ENCODE results near the gene LLCFC1.

DNA sequence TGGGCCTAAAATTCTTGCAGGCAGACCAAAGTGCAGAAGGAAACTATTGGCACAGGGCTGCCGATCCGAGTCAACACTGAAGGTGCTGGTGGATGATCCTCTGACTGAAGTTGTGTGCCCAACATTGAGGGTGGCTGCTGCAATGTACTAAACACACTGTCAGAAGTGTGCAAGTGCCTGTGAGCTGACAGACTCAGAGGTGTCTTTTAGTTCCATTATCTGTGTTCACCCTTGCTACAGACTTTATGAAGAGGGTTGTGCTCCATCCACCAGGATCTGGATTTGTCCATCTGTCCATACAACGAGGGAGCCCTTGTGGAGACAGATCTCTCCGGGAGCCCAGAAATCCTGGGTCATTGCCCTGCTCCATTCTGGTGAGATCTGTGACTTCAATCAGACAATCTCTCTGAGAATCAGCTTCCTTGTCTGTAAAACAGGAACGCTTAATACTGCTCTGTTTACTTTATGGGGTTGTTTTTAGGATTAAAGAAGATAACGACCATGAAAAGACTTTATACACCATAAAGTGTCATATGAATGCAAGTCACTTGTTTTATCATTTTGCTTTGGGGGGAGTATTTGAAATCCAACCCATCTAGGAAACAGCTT lies 44.2 kb upstream of the LLCFC1 start:
- TF ChIP-seq, protein P1, sequence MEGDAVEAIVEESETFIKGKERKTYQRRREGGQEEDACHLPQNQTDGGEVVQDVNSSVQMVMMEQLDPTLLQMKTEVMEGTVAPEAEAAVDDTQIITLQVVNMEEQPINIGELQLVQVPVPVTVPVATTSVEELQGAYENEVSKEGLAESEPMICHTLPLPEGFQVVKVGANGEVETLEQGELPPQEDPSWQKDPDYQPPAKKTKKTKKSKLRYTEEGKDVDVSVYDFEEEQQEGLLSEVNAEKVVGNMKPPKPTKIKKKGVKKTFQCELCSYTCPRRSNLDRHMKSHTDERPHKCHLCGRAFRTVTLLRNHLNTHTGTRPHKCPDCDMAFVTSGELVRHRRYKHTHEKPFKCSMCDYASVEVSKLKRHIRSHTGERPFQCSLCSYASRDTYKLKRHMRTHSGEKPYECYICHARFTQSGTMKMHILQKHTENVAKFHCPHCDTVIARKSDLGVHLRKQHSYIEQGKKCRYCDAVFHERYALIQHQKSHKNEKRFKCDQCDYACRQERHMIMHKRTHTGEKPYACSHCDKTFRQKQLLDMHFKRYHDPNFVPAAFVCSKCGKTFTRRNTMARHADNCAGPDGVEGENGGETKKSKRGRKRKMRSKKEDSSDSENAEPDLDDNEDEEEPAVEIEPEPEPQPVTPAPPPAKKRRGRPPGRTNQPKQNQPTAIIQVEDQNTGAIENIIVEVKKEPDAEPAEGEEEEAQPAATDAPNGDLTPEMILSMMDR (IDR thresholded peaks at IDR 0.05): no peak
- no peak for TF ChIP-seq POLR2AphosphoS5 (IDR thresholded peaks at IDR 0.05)
- TF ChIP-seq POLR2A (IDR thresholded peaks at IDR 0.05): no peak
- no peak for TF ChIP-seq EP300 (IDR thresholded peaks at IDR 0.05)

All from sigmoid colon (tissue), 4 donors.